Testis (tissue), 3 donors: ENCODE measurements around the gene HIPK2. TPM values are rescaled to one million over a fixed set of nuclear protein-coding genes. Genes with fewer than 3 reads are reported as not detected.

ENCODE experiments used
- DNase-seq: peaks from one replicate; pipeline ENCODE4 v3.0.0-alpha.2; 2019
- H3K27ac ChIP-seq, 2 donors: fragments of 200-600 bp; sonication (generic); one replicate each; pipeline ENCODE4 v1.5.1; 2019
- H3K27me3 ChIP-seq: fragments of 200-600 bp; sonication (generic); one replicate; pipeline ENCODE4 v1.5.1; 2019
- H3K36me3 ChIP-seq: fragments of 200-600 bp; sonication (generic); one replicate; pipeline ENCODE4 v1.5.1; 2017; ENCODE audit warnings: low read depth; ENCODE audit errors: missing control alignments
- H3K4me1 ChIP-seq: fragments of 200-600 bp; sonication (generic); one replicate; pipeline ENCODE4 v1.5.1; 2019
- H3K4me3 ChIP-seq, 2 donors: fragments of 200-600 bp; sonication (generic); one replicate each; pipeline ENCODE4 v1.5.1; 2017 to 2019
- H3K9me3 ChIP-seq: fragments of 200-600 bp; sonication (generic); one replicate; pipeline ENCODE4 v1.5.1; 2017
- CTCF ChIP-seq, 3 experiments: fragments of 450-650 bp in 2 of 3; fragments of 200-600 bp in 1 of 3; sonication (generic) in 1 of 3; IDR thresholded peaks; one replicate each; pipeline ENCODE4 v1.5.1; 2016 to 2019; ENCODE audit warnings: antibody characterized with exemption in 3 of 3, mild to moderate bottlenecking in 2 of 3, moderate library complexity in 1 of 3
- POLR2A ChIP-seq: fragments of 450-650 bp; IDR thresholded peaks from one replicate; pipeline ENCODE4 v1.6.1; 2017; ENCODE audit warnings: antibody characterized with exemption, mild to moderate bottlenecking, moderate library complexity
- WGBS, 2 donors: methylation state at CpG; one replicate each; pipeline ENCODE4 v1.1.5; 2018; 5-methylcytosine and 5-hydroxymethylcytosine counted together
- intact Hi-C: fragments of 100-400 bp; cut with DNase I; formaldehyde crosslinking; loops from one replicate; pipeline ENCODE4 v1.15.1; 2023; ENCODE audit warnings: low total_unique reads
- polyA plus RNA-seq: library from polyadenylated mRNA; stranded (reverse); fragments of 350-450 nt; fragmentation: Illumina TruSeq; extraction: RNeasy Lipid Tissue Mini Kit (QIAGEN cat#74804); gene quantifications from one replicate; pipeline ENCODE4 v1.2.3, GENCODE V29; 2014; ENCODE audit warnings: low read depth, low replicate concordance; ENCODE audit not compliant: insufficient read depth
- total RNA-seq, 2 donors: library from RNA; depleted of rRNA; stranded (reverse); fragments of >200 nt; gene quantifications; one replicate each; pipeline ENCODE4 v1.2.3, GENCODE V29; 2016

HIPK2 gene
- total and polyA plus RNA-seq, 3 donors from 2014 or later = 6.3 to 22.4 (median 17.8) TPM

- no peaks in the 10 kb centered on the region for H3K36me3 ChIP-seq
- 0 to 1% methylated on average over 27 to 82 of the region's 102 CpGs for WGBS, 2 donors
- TF ChIP-seq CTCF (IDR thresholded peaks at IDR 0.05) (no peak), POLR2A (no peak)
- peak; percentile 43 for DNase-seq
- H3K9me3 ChIP-seq = no peaks in the 10 kb centered on the region
- no peaks in the 10 kb centered on the region for H3K27me3 ChIP-seq
- peaks cover 11% of the 10 kb centered on the region for H3K4me1 ChIP-seq
- H3K27ac ChIP-seq = peak overlapping the region; percentile 86 to 95
- H3K4me3 ChIP-seq = peak overlapping the region; percentile 73 to 76
- intact Hi-C loops = loop anchor here (10.0 kb wide), 2 partner anchors 133 to 227 kb away; no protein-coding TSS in a partner anchor
Observed at GRCh38 chr7:139777133-139777891, 486 bp downstream of the HIPK2 start.

GRCh38 chr7:139776486-139777132, 1.2 kb downstream of the HIPK2 start:
- Histone ChIP-seq H3K27ac (peak overlapping the region; percentile 86 to 95), H3K36me3 (no peaks in the 10 kb centered on the region), H3K27me3 (no peaks in the 10 kb centered on the region), H3K4me3 (peak overlapping the region; percentile 73 to 76), H3K4me1 (peaks cover 11% of the 10 kb centered on the region), H3K9me3 (no peaks in the 10 kb centered on the region)
- DNase-seq = peak; percentile 37
- intact Hi-C loops = loop anchor here (10.0 kb wide), 2 partner anchors 132 to 228 kb away; no protein-coding TSS in a partner anchor
- TF ChIP-seq CTCF (IDR thresholded peaks at IDR 0.05) (no peak), POLR2A (no peak)
- 1% methylated on average over 26 of the region's 26 CpGs for WGBS, 2 donors

GRCh38 chr7:139775829-139776266, 1.9 kb downstream of the HIPK2 start:
- H3K4me1 ChIP-seq = peaks cover 11% of the 10 kb centered on the region
- no peaks in the 10 kb centered on the region for H3K9me3 ChIP-seq
- intact Hi-C loops = loop anchor here (10.0 kb wide), 2 partner anchors 131 to 229 kb away; no protein-coding TSS in a partner anchor
- 1% methylated on average over 11 of the region's 11 CpGs for WGBS, 2 donors
- peak overlapping the region; percentile 86 to 95 for H3K27ac ChIP-seq
- peak; percentile 84 for DNase-seq
- TF ChIP-seq CTCF (IDR thresholded peaks at IDR 0.05) (peak; percentile 54 to 69 (median 58)), POLR2A (no peak)
- H3K4me3 ChIP-seq = peak overlapping the region; percentile 73 to 76
- H3K36me3 ChIP-seq = no peaks in the 10 kb centered on the region
- no peaks in the 10 kb centered on the region for H3K27me3 ChIP-seq

- Histone ChIP-seq H3K36me3 (no peaks in the 10 kb centered on the region), H3K4me3 (no peak overlapping the region), H3K27me3 (no peaks in the 10 kb centered on the region), H3K4me1 (peaks cover 11% of the 10 kb centered on the region), H3K9me3 (no peaks in the 10 kb centered on the region), H3K27ac (no peak overlapping the region)
- intact Hi-C loops = loop anchor here (10.0 kb wide), 2 partner anchors 130 to 230 kb away; no protein-coding TSS in a partner anchor
- TF ChIP-seq CTCF (IDR thresholded peaks at IDR 0.05) (no peak), POLR2A (no peak)
- no peak for DNase-seq
- 88 to 93% methylated on average over 1 of the region's 1 CpG for WGBS, 2 donors
Observed at GRCh38 chr7:139774376-139774775, 3.4 kb downstream of the HIPK2 start.
